Esophagus muscularis mucosa (tissue), 4 donors: Measurements from ENCODE around the gene LPIN2.

Source experiments
- EP300 ChIP-seq: sonication (generic); formaldehyde crosslinking; IDR thresholded peaks from one replicate; pipeline ENCODE4 v1.6.1; 2017; ENCODE audit warnings: antibody characterized with exemption
- POLR2A ChIP-seq: fragments of 450-650 bp; IDR thresholded peaks from one replicate; pipeline ENCODE4 v1.6.1; 2017; ENCODE audit warnings: antibody characterized with exemption, moderate library complexity, mild to moderate bottlenecking, low read depth
- POLR2AphosphoS5 ChIP-seq, 2 donors: sonication (generic); formaldehyde crosslinking; IDR thresholded peaks; one replicate each; pipeline ENCODE4 v1.6.1; 2017; ENCODE audit warnings: antibody characterized with exemption in 2 of 2
- TF ChIP-seq, protein P1 (sequence below), 3 experiments: fragments of 200-600 bp in 2 of 3; fragments of 450-650 bp in 1 of 3; sonication (generic) in 2 of 3; IDR thresholded peaks; one replicate each; pipeline ENCODE4 v1.5.1; 2017 to 2019; ENCODE audit warnings: antibody characterized with exemption in 3 of 3, mild to moderate bottlenecking in 2 of 3, moderate library complexity in 1 of 3

DNA sequence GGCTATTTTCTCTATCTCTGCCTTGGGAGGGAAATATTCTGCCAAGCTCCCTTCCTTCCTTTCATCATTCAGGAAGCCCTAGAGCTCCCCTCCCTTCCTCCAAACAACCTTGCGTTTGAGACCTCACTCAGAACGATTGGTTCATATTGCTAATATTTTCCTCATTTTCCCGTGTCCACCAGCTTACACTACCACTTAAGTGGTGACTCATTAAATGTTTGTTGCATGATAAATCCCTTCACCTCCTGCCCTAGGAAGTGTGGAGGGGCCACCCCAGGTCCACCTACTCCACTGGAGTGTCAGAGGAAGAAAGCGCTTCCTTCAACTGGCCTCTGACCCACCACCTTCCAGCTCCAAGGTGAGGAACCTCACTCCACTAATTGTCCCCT lies 2.3 kb upstream of the LPIN2 start:
- TF ChIP-seq, protein P1, sequence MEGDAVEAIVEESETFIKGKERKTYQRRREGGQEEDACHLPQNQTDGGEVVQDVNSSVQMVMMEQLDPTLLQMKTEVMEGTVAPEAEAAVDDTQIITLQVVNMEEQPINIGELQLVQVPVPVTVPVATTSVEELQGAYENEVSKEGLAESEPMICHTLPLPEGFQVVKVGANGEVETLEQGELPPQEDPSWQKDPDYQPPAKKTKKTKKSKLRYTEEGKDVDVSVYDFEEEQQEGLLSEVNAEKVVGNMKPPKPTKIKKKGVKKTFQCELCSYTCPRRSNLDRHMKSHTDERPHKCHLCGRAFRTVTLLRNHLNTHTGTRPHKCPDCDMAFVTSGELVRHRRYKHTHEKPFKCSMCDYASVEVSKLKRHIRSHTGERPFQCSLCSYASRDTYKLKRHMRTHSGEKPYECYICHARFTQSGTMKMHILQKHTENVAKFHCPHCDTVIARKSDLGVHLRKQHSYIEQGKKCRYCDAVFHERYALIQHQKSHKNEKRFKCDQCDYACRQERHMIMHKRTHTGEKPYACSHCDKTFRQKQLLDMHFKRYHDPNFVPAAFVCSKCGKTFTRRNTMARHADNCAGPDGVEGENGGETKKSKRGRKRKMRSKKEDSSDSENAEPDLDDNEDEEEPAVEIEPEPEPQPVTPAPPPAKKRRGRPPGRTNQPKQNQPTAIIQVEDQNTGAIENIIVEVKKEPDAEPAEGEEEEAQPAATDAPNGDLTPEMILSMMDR (IDR thresholded peaks at IDR 0.05) = no peak
- TF ChIP-seq POLR2A (no peak), EP300 (no peak), POLR2AphosphoS5 (IDR thresholded peaks at IDR 0.05) (no peak)
